Body of pancreas (tissue), 4 donors: ENCODE results near the gene EIF3K. TPM values are rescaled to one million over a fixed set of nuclear protein-coding genes. Genes with fewer than 3 reads are reported as not detected.

Source experiments
- ATAC-seq: fragments of 150-250 bp; one replicate; pipeline ENCODE4 v1.9.1; 2016
- DNase-seq, 4 donors: peaks; one replicate each; pipeline ENCODE4 v3.0.0-alpha.2; 2019
- H3K27ac ChIP-seq, 4 donors: fragments of 200-600 bp; sonication (generic); 1 replicate in 3 of 4; 2 replicates in 1 of 4; pipeline versions ENCODE4 v1.5.1 to v1.6.1; 2016 to 2019; ENCODE audit warnings: mild to moderate bottlenecking in 1 of 4, mixed read lengths in 1 of 4, moderate library complexity in 1 of 4
- H3K27me3 ChIP-seq, 2 donors: fragments of 200-600 bp; sonication (generic); one replicate each; pipeline ENCODE4 v1.6.0; 2016; ENCODE audit warnings: mild to moderate bottlenecking in 1 of 2
- H3K36me3 ChIP-seq, 2 donors: fragments of 200-600 bp; sonication (generic); replicated peaks in 1 of 2; 2 replicates each; pipeline ENCODE4 v1.5.1; 2016; ENCODE audit warnings: low read depth in 2 of 2; ENCODE audit not compliant: insufficient read depth in 1 of 2
- H3K4me1 ChIP-seq: fragments of 200-600 bp; sonication (generic); one replicate; pipeline ENCODE4 v1.6.0; 2016
- H3K4me3 ChIP-seq, 2 donors: fragments of 200-600 bp; sonication (generic); 1 replicate in 1 of 2; 2 replicates in 1 of 2; pipeline ENCODE4 v1.5.1; 2016 to 2019
- H3K9me3 ChIP-seq, 3 donors: fragments of 200-600 bp; sonication (generic); 1 replicate in 2 of 3; 2 replicates in 1 of 3; pipeline ENCODE4 v1.5.1; 2016
- POLR2A ChIP-seq, 3 donors: fragments of 450-650 bp; IDR thresholded peaks; one replicate each; pipeline ENCODE4 v1.6.1; 2016; ENCODE audit warnings: antibody characterized with exemption in 3 of 3, mild to moderate bottlenecking in 2 of 3
- WGBS, 2 donors: methylation state at CpG; one replicate each; pipeline ENCODE4 v1.1.5; 2017; 5-methylcytosine and 5-hydroxymethylcytosine counted together
- intact Hi-C: fragments of 100-400 bp; cut with DNase I; formaldehyde crosslinking; loops from one replicate; pipeline ENCODE4 v1.15.1; 2023
- total RNA-seq, 2 donors: library from RNA; depleted of rRNA; stranded (reverse); fragments of >200 nt; gene quantifications; one replicate each; pipeline ENCODE4 v1.1.0, GENCODE V29; 2016
- TF ChIP-seq, protein P1 (sequence below), 7 experiments: fragments of 450-650 bp in 4 of 7; fragments of 200-600 bp in 3 of 7; sonication (generic) in 3 of 7; IDR thresholded peaks; one replicate each; pipeline ENCODE4 v1.5.1; 2016 to 2019; ENCODE audit warnings: antibody characterized with exemption in 7 of 7

Gene EIF3K
- total RNA-seq, 2 donors from 2014 or later, result 108 to 169 TPM

- ATAC-seq, result no peak
- H3K27ac ChIP-seq, result peak overlapping the region; percentile 93 to 99 (median 98)
Observed at GRCh38 chr19:38682872-38683392, 63.9 kb downstream of the EIF3K start.

DNA sequence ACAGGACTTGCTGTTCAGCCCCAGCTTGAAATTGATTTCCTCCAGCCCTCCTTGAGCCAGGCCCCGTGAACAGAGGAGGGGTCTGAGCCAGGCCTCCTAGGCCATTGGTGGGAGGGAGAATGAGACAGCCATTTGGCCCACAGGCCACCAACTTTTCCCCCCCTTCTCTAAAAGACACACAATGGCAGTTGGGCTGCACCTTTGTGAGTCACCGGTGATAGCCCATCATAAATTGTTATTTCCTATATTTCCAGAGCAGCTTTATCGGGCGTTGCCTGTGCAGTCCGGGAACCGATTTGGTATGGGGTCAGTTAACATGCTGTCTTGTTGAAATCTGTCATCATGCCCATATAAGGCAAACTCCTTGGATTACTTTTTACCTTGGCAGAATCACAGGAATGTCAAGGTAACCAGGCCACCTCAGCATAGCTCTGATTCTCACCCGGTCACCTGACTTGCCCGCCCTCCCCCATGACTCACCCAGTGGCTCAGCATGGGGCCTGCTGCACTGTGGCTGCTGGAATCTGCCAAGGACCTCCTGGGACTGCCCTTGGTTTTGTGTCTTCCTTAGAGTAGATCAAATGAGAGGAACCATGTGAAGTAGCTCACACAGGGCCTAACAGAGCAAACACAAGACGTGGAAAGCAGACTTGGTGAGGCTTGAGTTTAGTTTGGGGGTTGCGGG is 64.5 kb downstream of the EIF3K start:
- no peak overlapping the region for H3K4me3 ChIP-seq
- intact Hi-C loops, result no loop called here
- H3K27ac ChIP-seq, result peak overlapping the region; percentile 93 to 99 (median 98)
- peak; percentile 92 for ATAC-seq
- peak; percentile 95 to 98 (median 97) for DNase-seq
- H3K4me1 ChIP-seq, result peaks cover 97% of the 10 kb centered on the region
- H3K36me3 ChIP-seq, result no peaks in the 10 kb centered on the region
- TF ChIP-seq, protein P1, sequence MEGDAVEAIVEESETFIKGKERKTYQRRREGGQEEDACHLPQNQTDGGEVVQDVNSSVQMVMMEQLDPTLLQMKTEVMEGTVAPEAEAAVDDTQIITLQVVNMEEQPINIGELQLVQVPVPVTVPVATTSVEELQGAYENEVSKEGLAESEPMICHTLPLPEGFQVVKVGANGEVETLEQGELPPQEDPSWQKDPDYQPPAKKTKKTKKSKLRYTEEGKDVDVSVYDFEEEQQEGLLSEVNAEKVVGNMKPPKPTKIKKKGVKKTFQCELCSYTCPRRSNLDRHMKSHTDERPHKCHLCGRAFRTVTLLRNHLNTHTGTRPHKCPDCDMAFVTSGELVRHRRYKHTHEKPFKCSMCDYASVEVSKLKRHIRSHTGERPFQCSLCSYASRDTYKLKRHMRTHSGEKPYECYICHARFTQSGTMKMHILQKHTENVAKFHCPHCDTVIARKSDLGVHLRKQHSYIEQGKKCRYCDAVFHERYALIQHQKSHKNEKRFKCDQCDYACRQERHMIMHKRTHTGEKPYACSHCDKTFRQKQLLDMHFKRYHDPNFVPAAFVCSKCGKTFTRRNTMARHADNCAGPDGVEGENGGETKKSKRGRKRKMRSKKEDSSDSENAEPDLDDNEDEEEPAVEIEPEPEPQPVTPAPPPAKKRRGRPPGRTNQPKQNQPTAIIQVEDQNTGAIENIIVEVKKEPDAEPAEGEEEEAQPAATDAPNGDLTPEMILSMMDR (IDR thresholded peaks at IDR 0.05), result peak in 1 of 7 experiments; percentile 11
- peak in 2 of 3 donors; percentile 70 to 71 for TF ChIP-seq POLR2A (IDR thresholded peaks at IDR 0.05)
- no peaks in the 10 kb centered on the region for H3K9me3 ChIP-seq
- 11 to 15% methylated on average over 8 to 10 of the region's 10 CpGs for WGBS, 2 donors
- H3K27me3 ChIP-seq, result no peaks in the 10 kb centered on the region

More at GRCh38 chr19:38682872-38683392, 63.9 kb downstream of the EIF3K start:
- DNase-seq, result no peak
- 76 to 80% methylated on average over 7 of the region's 7 CpGs for WGBS, 2 donors
- H3K4me3 ChIP-seq, result no peak overlapping the region
- no peaks in the 10 kb centered on the region for H3K27me3 ChIP-seq
- intact Hi-C loops, result no loop called here
- peaks cover 97% of the 10 kb centered on the region for H3K4me1 ChIP-seq
- TF ChIP-seq, protein P1 (IDR thresholded peaks at IDR 0.05), result no peak
- no peak for TF ChIP-seq POLR2A (IDR thresholded peaks at IDR 0.05)
- H3K36me3 ChIP-seq, result no peaks in the 10 kb centered on the region
- H3K9me3 ChIP-seq, result no peaks in the 10 kb centered on the region

DNA sequence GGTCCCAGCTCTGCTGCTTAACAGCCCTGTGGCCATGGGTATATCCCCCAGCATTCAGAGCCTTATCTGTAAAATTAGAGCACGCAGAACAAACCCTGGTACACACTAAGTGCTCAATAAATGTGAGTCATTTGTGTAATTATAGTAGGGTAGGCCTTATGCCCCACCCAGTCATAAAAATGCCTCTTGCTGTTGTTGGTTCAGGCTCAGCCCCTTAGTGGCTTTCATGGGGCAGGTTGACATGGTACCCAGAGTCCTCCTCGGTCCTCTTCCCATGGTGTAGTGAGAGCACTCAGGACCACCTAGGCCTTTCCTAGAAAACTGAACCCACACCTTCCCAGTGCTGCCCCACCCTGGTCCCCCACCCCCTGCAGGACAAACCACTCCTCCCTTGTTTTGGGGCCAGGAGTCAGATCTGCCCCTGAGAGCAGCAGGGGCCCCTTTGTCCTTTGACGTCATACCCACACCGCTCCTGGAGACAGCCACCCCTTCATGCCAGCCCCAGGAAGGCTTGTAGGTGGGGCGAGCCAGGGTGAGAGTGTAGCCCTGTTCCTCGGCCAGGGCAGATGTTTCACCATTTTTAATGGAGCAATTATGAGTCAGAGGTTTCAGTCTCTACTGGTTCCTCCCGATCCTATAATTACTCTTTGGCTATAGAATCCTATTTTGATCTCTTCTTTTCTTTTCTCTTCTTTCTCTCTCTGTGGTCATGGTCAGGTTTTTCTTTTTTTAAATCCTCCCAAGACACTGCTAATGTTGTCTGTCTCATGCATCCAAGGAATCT is 65.3 kb downstream of the EIF3K start:
- 38 to 55% methylated on average over 7 of the region's 7 CpGs for WGBS, 2 donors
- Histone ChIP-seq H3K27me3 (no peaks in the 10 kb centered on the region), H3K27ac (peak overlapping the region; percentile 93 to 99 (median 98)), H3K9me3 (no peaks in the 10 kb centered on the region), H3K4me3 (no peak overlapping the region), H3K4me1 (peaks cover 97% of the 10 kb centered on the region), H3K36me3 (no peaks in the 10 kb centered on the region)
- TF ChIP-seq, protein P1 (IDR thresholded peaks at IDR 0.05), result no peak
- no peak for TF ChIP-seq POLR2A (IDR thresholded peaks at IDR 0.05)
- DNase-seq (peak in 2 of 4 donors; percentile 63 to 64), ATAC-seq (peak; percentile 24)
- intact Hi-C loops, result no loop called here

DNA sequence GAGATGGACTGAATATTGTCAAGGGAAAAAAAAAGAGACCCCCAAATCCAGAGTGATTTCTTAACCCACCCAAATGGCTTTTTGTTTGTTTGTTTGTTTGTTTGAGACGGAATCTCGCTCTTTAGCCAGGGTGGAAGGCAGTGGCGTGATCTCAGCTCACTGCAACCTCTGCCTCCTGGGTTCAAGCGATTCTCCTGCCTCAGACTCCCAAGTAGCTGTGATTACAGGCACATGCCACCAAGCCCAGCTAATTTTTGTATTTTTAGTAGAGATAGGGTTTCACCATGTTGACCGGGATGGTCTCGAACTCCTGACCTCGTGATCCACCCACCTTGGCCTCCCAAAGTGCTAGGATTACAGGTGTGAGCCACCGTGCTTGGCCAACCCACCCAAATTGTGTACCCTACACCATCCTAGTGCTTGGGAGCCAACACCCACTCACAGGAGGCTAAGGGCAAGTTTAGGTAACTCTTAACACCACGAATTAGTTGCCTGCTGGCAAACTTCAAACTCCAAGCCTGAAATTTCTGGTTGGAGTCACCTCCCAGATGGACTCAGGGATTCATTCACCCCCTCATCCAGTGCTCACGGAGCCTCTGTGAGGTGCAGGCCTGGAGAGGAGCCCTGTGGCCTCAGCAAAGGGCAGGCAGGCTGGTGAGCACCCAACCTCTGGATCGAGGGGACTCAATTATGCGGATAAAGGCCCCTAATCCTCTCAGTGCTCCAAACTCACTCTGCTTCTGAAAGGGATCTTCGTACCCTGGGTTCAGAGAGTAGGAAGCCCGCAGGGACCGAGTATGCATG is 66.1 kb downstream of the EIF3K start:
- H3K4me1 ChIP-seq, result peaks cover 97% of the 10 kb centered on the region
- intact Hi-C loops, result no loop called here

More for the DNA sequence above, 66.1 kb downstream of the EIF3K start:
- H3K9me3 ChIP-seq, result no peaks in the 10 kb centered on the region
- no peaks in the 10 kb centered on the region for H3K36me3 ChIP-seq
- 91 to 93% methylated on average over 12 to 15 of the region's 15 CpGs for WGBS, 2 donors
- no peak for TF ChIP-seq POLR2A (IDR thresholded peaks at IDR 0.05)
- TF ChIP-seq, protein P1 (IDR thresholded peaks at IDR 0.05), result no peak
- peak overlapping the region; percentile 93 to 99 (median 98) for H3K27ac ChIP-seq
- H3K4me3 ChIP-seq, result no peak overlapping the region
- ATAC-seq (no peak), DNase-seq (no peak)
- H3K27me3 ChIP-seq, result no peaks in the 10 kb centered on the region
